Hematopoietic multipotent progenitor cell treated with erythropoietin and hydrocortisone succinate and interleukin-3 and kit ligand, for 15 days (in vitro differentiated cells): Measurements from ENCODE around the gene ZSWIM6.
"Not testable (repeated sequence)": the region's sequence is repeated elsewhere in the genome, so short reads cannot be mapped to it uniquely, and the experiment has no call there.

Experiments used
- DNase-seq: peaks from one replicate; pipeline ENCODE4 v3.0.0-alpha.2; 2015; ENCODE audit warnings: low spot score

The ZSWIM6 gene

GRCh38 chr5:61363401-61364114 is 31.5 kb downstream of the ZSWIM6 start:
- no peak for DNase-seq

- no peak for DNase-seq
These were observed 34.6 kb downstream of the ZSWIM6 start for GRCh38 chr5:61366497-61367240.

- DNase-seq: no peak
These were observed 38.4 kb downstream of the ZSWIM6 start for GRCh38 chr5:61370506-61370905.

- no peak for DNase-seq
These were observed 39.4 kb downstream of the ZSWIM6 start for GRCh38 chr5:61371474-61371873.

- DNase-seq: no peak
These were observed 47.6 kb downstream of the ZSWIM6 start for GRCh38 chr5:61379677-61380076.

GRCh38 chr5:61381968-61382367 is 49.9 kb downstream of the ZSWIM6 start:
- no peak for DNase-seq

GRCh38 chr5:61385627-61386026 is 53.6 kb downstream of the ZSWIM6 start:
- DNase-seq: no peak

GRCh38 chr5:61386045-61386800 is 54.2 kb downstream of the ZSWIM6 start:
- no peak for DNase-seq

GRCh38 chr5:61389609-61390008 is 57.6 kb downstream of the ZSWIM6 start:
- no peak for DNase-seq

- no peak for DNase-seq
These were observed 62.1 kb downstream of the ZSWIM6 start for GRCh38 chr5:61394078-61394704.

GRCh38 chr5:61394793-61395192 is 62.7 kb downstream of the ZSWIM6 start:
- no peak for DNase-seq

GRCh38 chr5:61397238-61397637 is 65.2 kb downstream of the ZSWIM6 start:
- no peak for DNase-seq

- DNase-seq: no peak
These were observed 65.9 kb downstream of the ZSWIM6 start for GRCh38 chr5:61397937-61398336.

- no peak for DNase-seq
These were observed 66.4 kb downstream of the ZSWIM6 start for GRCh38 chr5:61398440-61398839.

- DNase-seq: no peak
These were observed 67.6 kb downstream of the ZSWIM6 start for GRCh38 chr5:61399679-61400078.

- DNase-seq: no peak
These were observed 69.7 kb downstream of the ZSWIM6 start for GRCh38 chr5:61401726-61402125.

- DNase-seq: no peak
These were observed 70.3 kb downstream of the ZSWIM6 start for GRCh38 chr5:61402244-61402823.

- DNase-seq: no peak
These were observed 71.2 kb downstream of the ZSWIM6 start for GRCh38 chr5:61402970-61403900.

- no peak for DNase-seq
These were observed 73.6 kb downstream of the ZSWIM6 start for GRCh38 chr5:61405511-61406295.

GRCh38 chr5:61406497-61406896 is 74.4 kb downstream of the ZSWIM6 start:
- DNase-seq: not testable (repeated sequence)
